Neural progenitor cell (in vitro differentiated cells): ENCODE results near the gene ELP5. TPM values are rescaled to one million over a fixed set of nuclear protein-coding genes. Genes with fewer than 3 reads are reported as not detected.
A peak's percentile ranks its signal among the peaks of the same experiment; 100 is the strongest.

Experiments used
- DNase-seq: peaks from one replicate; pipeline ENCODE4 v3.0.0-alpha.2; 2016; ENCODE audit warnings: low spot score
- H2AFZ ChIP-seq: fragments of 200-600 bp; sonication (generic); replicated peaks from 2 replicates; pipeline ENCODE4 v1.6.1; 2016; ENCODE audit warnings: antibody characterized with exemption
- H3F3A ChIP-seq: fragments of 200-600 bp; sonication (generic); 2 replicates; pipeline ENCODE4 v1.6.1; 2016; ENCODE audit warnings: antibody characterized with exemption, low read depth
- H3K27ac ChIP-seq: fragments of 200-600 bp; sonication (generic); 2 replicates; pipeline ENCODE4 v1.5.1; 2016; ENCODE audit warnings: mild to moderate bottlenecking
- H3K27me3 ChIP-seq: fragments of 200-600 bp; sonication (generic); 2 replicates; pipeline ENCODE4 v1.6.1; 2016; ENCODE audit warnings: mild to moderate bottlenecking, moderate library complexity
- H3K36me3 ChIP-seq: fragments of 200-600 bp; sonication (generic); 2 replicates; pipeline ENCODE4 v1.5.1; 2016
- H3K4me1 ChIP-seq: fragments of 200-600 bp; sonication (generic); 2 replicates; pipeline ENCODE4 v1.6.1; 2016; ENCODE audit warnings: mixed run types
- H3K4me2 ChIP-seq: fragments of 200-600 bp; sonication (generic); 2 replicates; pipeline ENCODE4 v1.6.1; 2016
- H3K4me3 ChIP-seq: fragments of 200-600 bp; sonication (generic); 2 replicates; pipeline ENCODE4 v1.5.1; 2016
- H3K79me2 ChIP-seq: fragments of 200-600 bp; sonication (generic); 2 replicates; pipeline ENCODE4 v1.6.1; 2016; ENCODE audit warnings: low read depth
- H3K9ac ChIP-seq: fragments of 200-600 bp; sonication (generic); 2 replicates; pipeline ENCODE4 v1.6.1; 2016
- H3K9me3 ChIP-seq: fragments of 200-600 bp; sonication (generic); 2 replicates; pipeline ENCODE4 v1.5.1; 2016; ENCODE audit warnings: low read depth
- H4K20me1 ChIP-seq: fragments of 200-600 bp; sonication (generic); 2 replicates; pipeline ENCODE4 v1.6.1; 2016; ENCODE audit warnings: low read depth
- H3K27ac Mint-ChIP-seq: 3 replicates; pipeline ENCODE4 v1.8.0; 2021; ENCODE audit warnings: mixed read lengths
- H3K27me3 Mint-ChIP-seq: 2 replicates; pipeline ENCODE4 v1.8.0; 2022; ENCODE audit warnings: low read depth, mild to moderate bottlenecking, inconsistent platforms, moderate library complexity, mixed read lengths; ENCODE audit not compliant: insufficient read depth
- H3K36me3 Mint-ChIP-seq: 3 replicates; pipeline ENCODE4 v1.8.0; 2021; ENCODE audit warnings: mixed read lengths
- H3K4me1 Mint-ChIP-seq: 3 replicates; pipeline ENCODE4 v1.8.0; 2021; ENCODE audit warnings: mixed read lengths
- H3K4me3 Mint-ChIP-seq: 3 replicates; pipeline ENCODE4 v1.8.0; 2021; ENCODE audit warnings: mild to moderate bottlenecking, moderate library complexity, mixed read lengths
- H3K9me3 Mint-ChIP-seq: 3 replicates; pipeline ENCODE4 v1.8.0; 2020; ENCODE audit warnings: mixed read lengths
- EZH2 ChIP-seq: fragments of 200-600 bp; sonication (generic); IDR thresholded peaks from 2 replicates; pipeline ENCODE4 v1.6.1; 2017; ENCODE audit warnings: antibody characterized with exemption, mild to moderate bottlenecking, moderate library complexity
- EZH2phosphoT487 ChIP-seq: fragments of 200-600 bp; sonication (generic); IDR thresholded peaks from 2 replicates; pipeline ENCODE4 v1.6.1; 2017; ENCODE audit warnings: antibody characterized with exemption
- total RNA-seq: library from RNA; depleted of rRNA; stranded (reverse); fragments of >200 nt; gene quantifications from 2 replicates; pipeline ENCODE4 v1.2.3, GENCODE V29; 2015; ENCODE audit warnings: low replicate concordance
- TF ChIP-seq, protein P1 (sequence below): fragments of 200-600 bp; sonication (generic); IDR thresholded peaks from 2 replicates; pipeline ENCODE4 v1.5.1; 2017; ENCODE audit warnings: antibody characterized with exemption, mild to moderate bottlenecking

Gene ELP5
- total RNA-seq, 1 donor from 2014 or later, result 17.5 TPM

DNA sequence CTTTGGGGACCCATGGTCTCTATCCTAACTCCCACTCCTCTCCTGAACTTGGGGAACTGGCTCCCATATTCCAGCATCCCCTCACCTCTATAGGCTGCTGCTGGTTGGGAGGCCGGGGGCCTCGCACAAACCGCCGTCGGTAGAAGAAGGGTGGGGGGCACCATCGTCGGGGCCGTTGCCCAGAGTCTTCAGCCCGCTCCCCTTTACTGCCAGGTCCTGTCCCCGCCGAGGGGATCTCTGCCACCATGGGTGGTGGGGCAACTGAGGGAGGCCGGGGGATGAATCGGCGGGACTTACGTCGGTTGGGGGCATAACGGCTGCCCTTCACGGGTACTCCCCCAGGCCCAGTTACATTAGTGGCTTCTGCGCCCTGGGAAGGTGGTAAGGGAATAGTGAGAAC, 38.2 kb downstream of the ELP5 start:
- no peaks in the 10 kb centered on the region for H3K9me3 ChIP-seq
- peaks cover 47% of the 10 kb centered on the region for H3K27me3 ChIP-seq
- Mint-ChIP-seq H3K4me3 (no peak overlapping the region), H3K27me3 (peaks cover 13% of the 10 kb centered on the region), H3K27ac (no peak overlapping the region), H3K36me3 (peaks cover 1% of the 10 kb centered on the region), H3K4me1 (peaks cover 12% of the 10 kb centered on the region), H3K9me3 (peaks cover 2% of the 10 kb centered on the region)
- TF ChIP-seq, protein P1, sequence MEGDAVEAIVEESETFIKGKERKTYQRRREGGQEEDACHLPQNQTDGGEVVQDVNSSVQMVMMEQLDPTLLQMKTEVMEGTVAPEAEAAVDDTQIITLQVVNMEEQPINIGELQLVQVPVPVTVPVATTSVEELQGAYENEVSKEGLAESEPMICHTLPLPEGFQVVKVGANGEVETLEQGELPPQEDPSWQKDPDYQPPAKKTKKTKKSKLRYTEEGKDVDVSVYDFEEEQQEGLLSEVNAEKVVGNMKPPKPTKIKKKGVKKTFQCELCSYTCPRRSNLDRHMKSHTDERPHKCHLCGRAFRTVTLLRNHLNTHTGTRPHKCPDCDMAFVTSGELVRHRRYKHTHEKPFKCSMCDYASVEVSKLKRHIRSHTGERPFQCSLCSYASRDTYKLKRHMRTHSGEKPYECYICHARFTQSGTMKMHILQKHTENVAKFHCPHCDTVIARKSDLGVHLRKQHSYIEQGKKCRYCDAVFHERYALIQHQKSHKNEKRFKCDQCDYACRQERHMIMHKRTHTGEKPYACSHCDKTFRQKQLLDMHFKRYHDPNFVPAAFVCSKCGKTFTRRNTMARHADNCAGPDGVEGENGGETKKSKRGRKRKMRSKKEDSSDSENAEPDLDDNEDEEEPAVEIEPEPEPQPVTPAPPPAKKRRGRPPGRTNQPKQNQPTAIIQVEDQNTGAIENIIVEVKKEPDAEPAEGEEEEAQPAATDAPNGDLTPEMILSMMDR, result no peak
- TF ChIP-seq EZH2 (no peak), EZH2phosphoT487 (no peak)
- no peak overlapping the region for H3K4me2 ChIP-seq
- DNase-seq, result no peak
- no peak overlapping the region for H3K9ac ChIP-seq
- peaks cover 7% of the 10 kb centered on the region for H3K4me1 ChIP-seq
- H2AFZ ChIP-seq, result no peak overlapping the region
- H3K4me3 ChIP-seq, result no peak overlapping the region
- H3K79me2 ChIP-seq, result no peaks in the 10 kb centered on the region
- no peak overlapping the region for H3K27ac ChIP-seq
- H3F3A ChIP-seq, result peaks cover 21% of the 10 kb centered on the region
- H4K20me1 ChIP-seq, result peaks cover 5% of the 10 kb centered on the region
- no peaks in the 10 kb centered on the region for H3K36me3 ChIP-seq

DNA sequence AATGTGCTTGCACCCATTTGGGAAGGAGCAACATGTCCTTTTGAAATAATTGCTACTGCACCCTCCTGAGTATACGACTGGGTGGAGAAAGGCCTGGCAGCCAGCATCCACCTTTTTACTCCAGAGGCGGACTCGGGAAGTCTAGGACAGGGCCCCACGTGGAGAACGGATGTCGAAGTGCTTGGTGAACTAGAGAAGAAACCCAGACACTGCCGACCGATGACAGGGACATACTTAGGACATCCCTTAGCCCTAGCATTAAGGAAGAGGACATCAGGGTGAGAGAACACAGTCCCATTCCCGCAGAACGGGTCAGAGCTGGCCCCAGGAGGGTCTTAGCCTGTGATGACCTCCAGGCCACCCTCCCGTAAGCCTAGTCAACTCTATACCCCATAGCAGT, 38.7 kb downstream of the ELP5 start:
- TF ChIP-seq, protein P1, result no peak
- TF ChIP-seq EZH2phosphoT487 (no peak), EZH2 (no peak)
- Histone ChIP-seq H3K36me3 (no peaks in the 10 kb centered on the region), H3K27ac (no peak overlapping the region), H3K9me3 (no peaks in the 10 kb centered on the region), H3K4me2 (no peak overlapping the region), H3F3A (peaks cover 26% of the 10 kb centered on the region), H2AFZ (no peak overlapping the region), H3K27me3 (peaks cover 52% of the 10 kb centered on the region), H4K20me1 (peaks cover 7% of the 10 kb centered on the region), H3K9ac (no peak overlapping the region), H3K4me3 (no peak overlapping the region), H3K79me2 (no peaks in the 10 kb centered on the region), H3K4me1 (peaks cover 7% of the 10 kb centered on the region)
- Mint-ChIP-seq H3K27me3 (peaks cover 17% of the 10 kb centered on the region), H3K27ac (peak overlapping the region; percentile 12), H3K9me3 (peaks cover 2% of the 10 kb centered on the region), H3K4me3 (no peak overlapping the region), H3K36me3 (peaks cover 1% of the 10 kb centered on the region), H3K4me1 (peaks cover 14% of the 10 kb centered on the region)
- no peak for DNase-seq

DNA sequence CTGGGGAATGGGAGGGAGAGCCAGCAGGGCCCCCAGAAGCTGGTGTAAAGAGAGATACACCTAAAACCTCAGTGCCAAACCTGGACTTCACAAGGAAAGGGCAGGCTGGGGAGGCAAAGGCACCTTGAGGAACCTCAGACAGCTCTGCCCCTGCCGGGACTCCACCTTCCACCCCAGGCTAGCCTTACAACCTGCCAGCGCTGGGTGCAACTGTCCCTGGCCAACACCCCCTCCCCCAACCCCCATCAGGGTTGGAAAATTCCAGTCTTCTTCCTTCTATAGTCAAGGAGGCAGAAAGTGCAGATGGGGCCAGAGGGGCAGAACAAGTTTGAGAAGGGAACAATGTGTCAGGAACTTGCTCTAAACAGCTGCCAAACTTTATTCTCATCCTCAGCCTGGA, 40.2 kb downstream of the ELP5 start:
- H3K36me3 ChIP-seq, result no peaks in the 10 kb centered on the region
- peaks cover 37% of the 10 kb centered on the region for H3F3A ChIP-seq
- H3K9ac ChIP-seq, result no peak overlapping the region
- no peak for DNase-seq
- no peak overlapping the region for H3K4me2 ChIP-seq
- peak overlapping the region; percentile 30 for H3K4me3 Mint-ChIP-seq
- peaks cover 2% of the 10 kb centered on the region for H3K9me3 Mint-ChIP-seq
- H3K9me3 ChIP-seq, result no peaks in the 10 kb centered on the region
- H3K4me1 Mint-ChIP-seq, result peaks cover 22% of the 10 kb centered on the region
- no peak overlapping the region for H3K27ac ChIP-seq
- TF ChIP-seq EZH2phosphoT487 (no peak), EZH2 (no peak)
- TF ChIP-seq, protein P1, result no peak
- H4K20me1 ChIP-seq, result peaks cover 11% of the 10 kb centered on the region
- H3K27ac Mint-ChIP-seq, result no peak overlapping the region
- H3K36me3 Mint-ChIP-seq, result no peaks in the 10 kb centered on the region
- H3K27me3 Mint-ChIP-seq, result peaks cover 24% of the 10 kb centered on the region
- H2AFZ ChIP-seq, result no peak overlapping the region
- no peak overlapping the region for H3K4me3 ChIP-seq
- H3K4me1 ChIP-seq, result peaks cover 7% of the 10 kb centered on the region
- peaks cover 67% of the 10 kb centered on the region for H3K27me3 ChIP-seq
- no peaks in the 10 kb centered on the region for H3K79me2 ChIP-seq
